HG03442 (cell line): ENCODE measurements around the gene LHPP.

Source experiments
- ATAC-seq: cut with Tn5 transposase; IDR thresholded peaks from one replicate; pipeline ENCODE4 v1.9.1; 2021; ENCODE audit warnings: mild to moderate bottlenecking, moderate library complexity; ENCODE audit not compliant: unreplicated experiment

Gene LHPP

GRCh38 chr10:124551097-124551496, 89.5 kb downstream of the LHPP start:
- ATAC-seq: no peak

- ATAC-seq: no peak
Observed at GRCh38 chr10:124551755-124552154, 90.1 kb downstream of the LHPP start.

GRCh38 chr10:124552691-124553276, 91.2 kb downstream of the LHPP start:
- no peak for ATAC-seq

- ATAC-seq: no peak
Observed at GRCh38 chr10:124554085-124554858, 92.6 kb downstream of the LHPP start.

GRCh38 chr10:124557167-124557566, 95.5 kb downstream of the LHPP start:
- no peak for ATAC-seq

- no peak for ATAC-seq
Observed at GRCh38 chr10:124557648-124558338, 96.2 kb downstream of the LHPP start.

- no peak for ATAC-seq
Observed at GRCh38 chr10:124558339-124559321, 97.0 kb downstream of the LHPP start.

- ATAC-seq: no peak
Observed at GRCh38 chr10:124559372-124560132, 97.9 kb downstream of the LHPP start.

- ATAC-seq: no peak
Observed at GRCh38 chr10:124560377-124561105, 98.9 kb downstream of the LHPP start.

GRCh38 chr10:124561206-124561605, 99.6 kb downstream of the LHPP start:
- ATAC-seq: no peak

GRCh38 chr10:124562425-124563060, 100.9 kb downstream of the LHPP start:
- ATAC-seq: no peak

- ATAC-seq: no peak
Observed at GRCh38 chr10:124563320-124564040, 101.9 kb downstream of the LHPP start.

GRCh38 chr10:124564881-124565280, 103.3 kb downstream of the LHPP start:
- no peak for ATAC-seq

GRCh38 chr10:124565565-124566221, 104.1 kb downstream of the LHPP start:
- ATAC-seq: no peak

GRCh38 chr10:124566222-124566888, 104.7 kb downstream of the LHPP start:
- ATAC-seq: no peak

- ATAC-seq: no peak
Observed at GRCh38 chr10:124566981-124567835, 105.6 kb downstream of the LHPP start.
